Measurements from ENCODE around the gene LBX2. TPM values are rescaled to one million over a fixed set of nuclear protein-coding genes. Genes with fewer than 3 reads are reported as not detected.
"Not testable (repeated sequence)": the region's sequence is repeated elsewhere in the genome, so short reads cannot be mapped to it uniquely, and the experiment has no call there.

The LBX2 gene
- total RNA-seq, 1 donor from 2014 or later: 0.43 TPM

GRCh38 chr2:74471332-74472065 is 27.9 kb downstream of the LBX2 start:
- intact Hi-C loops (cut with DNase I): no loop called here
- no peak for ATAC-seq
- no peak for DNase-seq (ENCODE audit: missing footprints)

GRCh38 chr2:74470742-74471141 is 28.7 kb downstream of the LBX2 start:
- intact Hi-C loops (cut with DNase I); DNase-seq (ENCODE audit: missing footprints); ATAC-seq: not testable (repeated sequence)

- no peak for ATAC-seq
Observed at GRCh38 chr2:74464406-74464805, 35.0 kb downstream of the LBX2 start.

GRCh38 chr2:74462786-74463105 is 36.7 kb downstream of the LBX2 start:
- no peak for ATAC-seq
- DNase-seq (ENCODE audit: missing footprints): no peak
- intact Hi-C loops (cut with DNase I): no loop called here

More at GRCh38 chr2:74464406-74464805, 35.0 kb downstream of the LBX2 start:
- no peak for DNase-seq (ENCODE audit: missing footprints)
- intact Hi-C loops (cut with DNase I): no loop called here

- ATAC-seq (no peak), DNase-seq (ENCODE audit: missing footprints) (no peak)
- intact Hi-C loops (cut with DNase I): no loop called here
Observed at GRCh38 chr2:74462054-74462785, 37.2 kb downstream of the LBX2 start.

GRCh38 chr2:74461187-74462053 is 38.0 kb downstream of the LBX2 start:
- ATAC-seq: no peak
- DNase-seq (ENCODE audit: missing footprints): no peak
- intact Hi-C loops (cut with DNase I): no loop called here

- intact Hi-C loops (cut with DNase I); DNase-seq (ENCODE audit: missing footprints); ATAC-seq: not testable (repeated sequence)
Observed at GRCh38 chr2:74460187-74460586, 39.2 kb downstream of the LBX2 start.

- intact Hi-C loops (cut with DNase I); ATAC-seq; DNase-seq (ENCODE audit: missing footprints): not testable (repeated sequence)
Observed at GRCh38 chr2:74459503-74460118, 39.8 kb downstream of the LBX2 start.

- DNase-seq (ENCODE audit: missing footprints): no peak
- no peak for ATAC-seq
- intact Hi-C loops (cut with DNase I): no loop called here
Observed at GRCh38 chr2:74458938-74459363, 40.5 kb downstream of the LBX2 start.

GRCh38 chr2:74458132-74458937 is 41.1 kb downstream of the LBX2 start, which contains the start of gene WBP1:
Gene WBP1 (plus strand): TSS chr2:74458438. CDS start chr2:74458603, 165 bp downstream.
- DNase-seq (ENCODE audit: missing footprints) (peak; percentile 100), ATAC-seq (peak; percentile 95)
- intact Hi-C loops (cut with DNase I): no loop called here

- DNase-seq (ENCODE audit: missing footprints) (peak; percentile 82), ATAC-seq (peak; percentile 15)
- intact Hi-C loops (cut with DNase I): no loop called here
Observed at GRCh38 chr2:74457549-74458131, 41.8 kb downstream of the LBX2 start.

- DNase-seq (ENCODE audit: missing footprints) (no peak), ATAC-seq (no peak)
- intact Hi-C loops (cut with DNase I): no loop called here
Observed at GRCh38 chr2:74457129-74457548, 42.3 kb downstream of the LBX2 start.

- intact Hi-C loops (cut with DNase I): loop anchor here (2.0 kb wide), 1 partner anchor 28 kb away; the partner anchor contains the start of genes CCDC142 and TTC31
- ATAC-seq (peak; percentile 68), DNase-seq (ENCODE audit: missing footprints) (peak; percentile 95)
Observed at GRCh38 chr2:74454654-74455511, 44.5 kb downstream of the LBX2 start, which contains the start of gene INO80B. Gene INO80B (plus strand): TSS chr2:74455087. CDS start chr2:74455117, 30 bp downstream.

GRCh38 chr2:74450570-74451190 is 48.7 kb downstream of the LBX2 start:
- intact Hi-C loops (cut with DNase I): no loop called here
- DNase-seq (ENCODE audit: missing footprints) (no peak), ATAC-seq (no peak)

GRCh38 chr2:74448771-74449170 is 50.6 kb downstream of the LBX2 start:
- intact Hi-C loops (cut with DNase I): no loop called here
- no peak for DNase-seq (ENCODE audit: missing footprints)
- ATAC-seq: no peak

All from Right ventricle myocardium inferior (tissue), 1 donor.